GM12864 (cell line): ENCODE measurements around the gene MEIS3.

Experiments
- DNase-seq: peaks from one replicate; pipeline ENCODE4 v3.0.0-alpha.2; 2011; ENCODE audit warnings: low read depth
- H3K4me3 ChIP-seq: 2 replicates; pipeline ENCODE4 v1.5.1; 2011; ENCODE audit warnings: mild to moderate bottlenecking, low read depth, low read length, control low read depth
- TF ChIP-seq, protein P1 (sequence below): IDR thresholded peaks from 2 replicates; pipeline ENCODE4 v1.5.1; 2011; ENCODE audit warnings: low read depth, mild to moderate bottlenecking, moderate library complexity, low read length, control low read depth, inconsistent platforms; ENCODE audit errors: missing control alignments

MEIS3 gene

DNA sequence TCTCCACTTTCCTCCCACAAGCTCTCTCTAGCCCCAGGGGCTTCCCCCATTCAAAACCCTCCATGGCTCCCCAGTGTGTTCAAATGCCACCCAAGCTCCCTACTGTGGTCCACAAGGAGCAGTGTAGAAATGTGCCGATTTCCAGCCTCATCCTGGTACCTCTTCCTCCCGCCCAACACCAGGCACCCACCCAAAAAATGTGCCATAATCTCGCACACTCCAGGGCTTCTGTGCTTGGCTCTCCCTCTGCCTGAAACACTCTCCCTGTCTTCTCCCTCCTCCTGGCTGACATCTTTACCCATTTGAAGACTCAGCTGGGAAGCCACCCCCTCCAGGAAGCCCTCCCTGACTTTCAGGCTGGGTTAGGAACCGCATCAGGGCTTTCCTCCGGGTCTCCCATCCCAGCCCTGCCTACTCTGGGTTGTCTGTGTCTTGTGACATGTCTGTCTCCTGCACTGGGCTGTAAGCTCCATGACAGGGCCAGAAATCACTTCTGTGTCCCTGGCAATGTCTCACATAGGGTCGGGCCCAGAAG lies 16.6 kb upstream of the MEIS3 start:
- H3K4me3 ChIP-seq, result no peak overlapping the region
- TF ChIP-seq, protein P1, sequence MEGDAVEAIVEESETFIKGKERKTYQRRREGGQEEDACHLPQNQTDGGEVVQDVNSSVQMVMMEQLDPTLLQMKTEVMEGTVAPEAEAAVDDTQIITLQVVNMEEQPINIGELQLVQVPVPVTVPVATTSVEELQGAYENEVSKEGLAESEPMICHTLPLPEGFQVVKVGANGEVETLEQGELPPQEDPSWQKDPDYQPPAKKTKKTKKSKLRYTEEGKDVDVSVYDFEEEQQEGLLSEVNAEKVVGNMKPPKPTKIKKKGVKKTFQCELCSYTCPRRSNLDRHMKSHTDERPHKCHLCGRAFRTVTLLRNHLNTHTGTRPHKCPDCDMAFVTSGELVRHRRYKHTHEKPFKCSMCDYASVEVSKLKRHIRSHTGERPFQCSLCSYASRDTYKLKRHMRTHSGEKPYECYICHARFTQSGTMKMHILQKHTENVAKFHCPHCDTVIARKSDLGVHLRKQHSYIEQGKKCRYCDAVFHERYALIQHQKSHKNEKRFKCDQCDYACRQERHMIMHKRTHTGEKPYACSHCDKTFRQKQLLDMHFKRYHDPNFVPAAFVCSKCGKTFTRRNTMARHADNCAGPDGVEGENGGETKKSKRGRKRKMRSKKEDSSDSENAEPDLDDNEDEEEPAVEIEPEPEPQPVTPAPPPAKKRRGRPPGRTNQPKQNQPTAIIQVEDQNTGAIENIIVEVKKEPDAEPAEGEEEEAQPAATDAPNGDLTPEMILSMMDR, result no peak
- no peak for DNase-seq

DNA sequence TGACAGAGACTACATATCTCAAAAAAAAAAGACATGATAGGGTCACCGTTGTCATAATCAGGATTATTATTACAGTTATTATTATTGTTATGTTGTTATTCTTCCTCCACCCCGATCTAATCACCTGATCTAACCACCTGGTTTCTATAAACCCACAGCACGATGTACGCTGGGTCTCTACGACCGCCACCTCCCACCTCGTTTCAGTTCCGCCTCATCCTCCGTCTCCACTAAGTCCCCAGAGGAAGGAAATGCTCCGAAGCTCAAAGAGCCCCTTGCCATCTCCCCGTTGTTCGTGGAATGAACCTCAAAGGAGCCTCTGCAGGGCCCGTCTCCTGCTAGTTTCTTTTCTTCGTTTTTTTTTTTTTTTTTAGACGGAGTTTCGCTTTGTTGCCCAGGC lies 15.9 kb upstream of the MEIS3 start:
- TF ChIP-seq, protein P1, result no peak
- no peak for DNase-seq
- no peak overlapping the region for H3K4me3 ChIP-seq

DNA sequence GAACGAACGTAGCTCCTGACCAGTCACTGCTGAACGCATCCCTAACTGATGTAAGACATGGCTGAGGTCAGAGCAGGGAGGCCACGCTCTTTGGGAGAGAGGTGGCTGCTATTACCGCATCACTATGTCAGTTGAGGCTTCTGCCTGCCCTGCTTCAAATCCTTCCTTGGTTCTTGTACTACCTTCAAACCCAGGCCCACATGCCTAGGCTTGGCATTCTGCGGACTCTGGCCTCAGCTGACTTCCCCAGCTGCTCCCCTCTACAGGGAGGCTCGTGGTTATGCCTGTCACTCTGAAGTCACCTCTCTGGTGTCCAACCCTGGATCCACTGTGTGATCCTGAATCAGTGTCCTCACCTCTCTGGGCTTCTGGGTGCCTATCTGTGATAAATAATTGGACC lies 14.8 kb upstream of the MEIS3 start:
- no peak overlapping the region for H3K4me3 ChIP-seq
- TF ChIP-seq, protein P1, result no peak
- DNase-seq, result no peak

DNA sequence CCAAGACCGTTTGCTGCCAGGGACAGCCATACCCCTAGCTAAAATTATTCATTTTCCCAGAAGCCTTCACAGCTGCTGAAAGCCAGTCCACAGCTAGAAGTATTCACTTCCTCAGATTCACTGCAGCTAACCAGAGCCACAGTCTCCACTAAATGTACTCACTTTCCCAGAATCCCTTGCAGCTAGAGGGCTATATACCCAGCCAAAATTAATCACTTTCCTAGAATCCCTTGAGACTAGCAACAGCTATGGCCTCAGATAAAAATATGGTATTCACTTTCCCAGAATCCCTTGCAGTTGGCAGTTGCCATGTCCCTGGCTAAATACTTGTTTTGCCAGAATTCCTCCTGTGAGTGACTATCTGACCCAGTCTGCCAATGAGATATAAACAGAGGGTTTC lies 13.8 kb upstream of the MEIS3 start:
- TF ChIP-seq, protein P1, result no peak
- DNase-seq, result no peak
- H3K4me3 ChIP-seq, result no peak overlapping the region

DNA sequence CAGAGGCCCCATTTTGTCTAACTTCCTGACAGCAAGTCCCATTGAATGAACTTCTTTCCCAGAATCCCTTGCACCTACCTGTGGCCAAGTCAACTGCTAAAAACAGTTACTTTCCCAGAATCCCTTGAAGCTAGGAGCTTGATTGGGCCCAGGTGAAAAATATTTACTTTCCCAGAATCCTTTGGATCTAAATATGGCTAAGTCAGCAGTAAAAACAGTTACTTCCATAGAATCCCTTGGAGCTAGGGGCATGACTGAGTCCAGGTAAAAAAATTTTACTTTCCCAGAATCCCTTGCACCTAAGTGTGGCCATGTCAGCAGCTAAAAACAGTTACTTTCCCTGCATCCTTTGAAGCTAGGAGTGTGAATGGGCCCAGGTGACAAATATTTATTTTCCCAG lies 13.2 kb upstream of the MEIS3 start:
- TF ChIP-seq, protein P1, result no peak
- no peak overlapping the region for H3K4me3 ChIP-seq
- DNase-seq, result no peak

DNA sequence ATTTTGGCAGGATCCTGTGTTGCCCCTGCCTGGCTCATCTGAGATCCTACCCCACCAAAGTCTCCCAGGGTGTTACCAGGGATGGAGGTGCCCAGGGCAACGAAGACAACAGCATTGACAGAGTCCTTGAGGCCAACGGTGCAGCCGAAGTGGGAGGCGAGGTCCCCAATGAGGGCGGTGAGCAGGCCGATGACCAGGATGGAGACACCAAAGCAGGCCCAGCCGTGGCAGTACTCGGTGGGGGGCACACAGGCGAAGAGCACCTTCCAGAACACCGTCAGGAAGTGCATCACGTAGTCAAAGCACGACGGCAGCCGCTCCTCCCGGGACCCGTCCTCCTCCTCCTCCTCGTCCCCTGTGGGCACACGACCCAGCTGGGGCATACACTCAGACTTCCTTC lies 12.8 kb upstream of the MEIS3 start:
- no peak overlapping the region for H3K4me3 ChIP-seq
- TF ChIP-seq, protein P1, result no peak
- no peak for DNase-seq

DNA sequence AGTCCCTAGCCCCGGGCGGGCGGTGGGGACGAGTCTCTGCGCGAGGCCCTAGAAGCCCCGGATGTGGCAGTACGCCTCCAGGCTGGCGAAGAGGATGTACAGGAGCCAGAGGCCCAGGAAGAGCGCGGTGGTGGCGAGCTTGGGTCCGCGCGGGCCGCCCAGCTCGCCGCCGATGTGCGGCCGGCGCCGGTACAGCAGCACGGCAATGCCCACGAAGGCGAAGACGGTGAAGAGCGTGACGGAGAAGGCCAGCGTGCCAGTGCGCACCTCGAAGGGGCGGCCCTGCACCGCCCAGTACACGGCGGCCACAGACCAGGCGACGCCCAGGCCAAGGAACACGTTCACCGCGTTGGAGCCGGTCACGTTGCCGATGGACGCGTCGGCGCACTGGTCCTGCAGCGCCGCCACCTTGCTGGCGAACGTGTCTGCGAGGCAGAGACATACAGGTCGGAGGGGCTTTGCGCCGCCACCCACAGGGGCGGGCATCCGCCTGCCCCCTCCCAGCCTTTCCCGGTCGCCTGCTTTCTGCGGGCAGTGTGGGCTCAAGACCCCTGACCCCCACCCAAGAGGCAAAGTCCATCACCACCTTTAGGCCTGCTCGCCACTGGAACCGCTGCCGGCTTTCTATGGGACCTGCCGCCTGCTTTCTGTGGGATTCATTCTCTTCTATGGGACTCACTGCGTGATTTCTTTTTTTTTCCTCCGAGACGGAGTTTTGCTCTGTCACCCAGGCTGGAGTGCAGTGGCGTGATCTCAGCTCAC lies 10.9 kb upstream of the MEIS3 start:
- TF ChIP-seq, protein P1, result no peak

More for the DNA sequence above, 10.9 kb upstream of the MEIS3 start:
- DNase-seq, result no peak
- H3K4me3 ChIP-seq, result no peak overlapping the region; the same call in 1 of the 2 replicates
